T-helper 17 cell (primary cell): ENCODE data around the gene ZBED2. TPM values are rescaled to one million over a fixed set of nuclear protein-coding genes. Genes with fewer than 3 reads are reported as not detected.
A peak's percentile ranks its signal among the peaks of the same experiment; 100 is the strongest.

Experiments
- ATAC-seq: fragments of 150-1000 bp; cut with Tn5 transposase; 2 replicates; pipeline ENCODE4 v1.10.0; 2021; ENCODE audit warnings: mild to moderate bottlenecking, moderate library complexity
- DNase-seq, 3 donors: peaks; one replicate each; pipeline versions ENCODE4 v3.0.0 to v3.0.0-alpha.2; 2020 to 2021
- H3K9me3 ChIP-seq: one replicate; pipeline ENCODE4 v1.7.0; 2013; ENCODE audit warnings: low read length, mild to moderate bottlenecking; ENCODE audit not compliant: control insufficient read depth, poor library complexity, severe bottlenecking
- H3K27ac Mint-ChIP-seq: one replicate; pipeline ENCODE4 v1.8.0; 2022; ENCODE audit warnings: mild to moderate bottlenecking, moderate library complexity, mixed read lengths
- H3K27me3 Mint-ChIP-seq: one replicate; pipeline ENCODE4 v1.8.0; 2022; ENCODE audit warnings: mixed read lengths
- H3K36me3 Mint-ChIP-seq: one replicate; pipeline ENCODE4 v1.8.0; 2022; ENCODE audit warnings: low read depth, mixed read lengths
- H3K4me1 Mint-ChIP-seq: one replicate; pipeline ENCODE4 v1.8.0; 2022; ENCODE audit warnings: mild to moderate bottlenecking, mixed read lengths
- H3K4me3 Mint-ChIP-seq: one replicate; pipeline ENCODE4 v1.8.0; 2022; ENCODE audit warnings: mild to moderate bottlenecking, moderate library complexity, mixed read lengths
- total RNA-seq, 4 donors: library from RNA in 2 of 4; stranded (reverse) in 2 of 4; gene quantifications; one replicate each; pipeline ENCODE4 v1.2.3 and lab custom pipeline; 2022 to 2026

Gene ZBED2
- total RNA-seq, 2 donors from 2014 or later: 0.12 to 0.13 TPM

DNA sequence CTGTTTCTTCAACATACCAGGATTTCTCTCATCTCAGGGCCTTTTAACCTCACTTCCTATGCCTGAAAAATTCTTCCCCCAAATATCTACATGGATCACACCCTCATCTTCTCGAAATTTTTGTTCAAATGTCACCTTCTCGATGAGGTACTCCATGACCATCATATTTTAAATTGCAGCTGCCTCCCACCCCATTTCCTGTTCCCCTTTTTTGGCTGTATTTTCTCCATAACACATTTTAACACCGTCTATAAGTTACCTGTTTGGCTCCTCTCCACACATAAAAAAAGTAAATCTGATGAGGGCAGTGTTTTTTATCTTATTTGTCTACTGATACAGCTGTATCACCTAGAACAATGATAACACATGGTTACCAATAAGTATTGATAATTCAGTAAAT is 20.7 kb upstream of the ZBED2 start:
- DNase-seq (no peak), ATAC-seq (peak; percentile 4)
- Mint-ChIP-seq H3K4me1 (peaks cover 45% of the 10 kb centered on the region), H3K36me3 (peaks cover 12% of the 10 kb centered on the region), H3K4me3 (peak overlapping the region; percentile 49), H3K27me3 (no peaks in the 10 kb centered on the region), H3K27ac (peak overlapping the region; percentile 96)
- no peaks in the 10 kb centered on the region for H3K9me3 ChIP-seq

GRCh38 chr3:111613294-111613693 is 18.1 kb upstream of the ZBED2 start:
- Mint-ChIP-seq H3K4me1 (peaks cover 60% of the 10 kb centered on the region), H3K27me3 (no peaks in the 10 kb centered on the region), H3K36me3 (peaks cover 15% of the 10 kb centered on the region), H3K4me3 (no peak overlapping the region), H3K27ac (peak overlapping the region; percentile 97)
- ATAC-seq: no peak
- DNase-seq: no peak
- H3K9me3 ChIP-seq: no peaks in the 10 kb centered on the region

DNA sequence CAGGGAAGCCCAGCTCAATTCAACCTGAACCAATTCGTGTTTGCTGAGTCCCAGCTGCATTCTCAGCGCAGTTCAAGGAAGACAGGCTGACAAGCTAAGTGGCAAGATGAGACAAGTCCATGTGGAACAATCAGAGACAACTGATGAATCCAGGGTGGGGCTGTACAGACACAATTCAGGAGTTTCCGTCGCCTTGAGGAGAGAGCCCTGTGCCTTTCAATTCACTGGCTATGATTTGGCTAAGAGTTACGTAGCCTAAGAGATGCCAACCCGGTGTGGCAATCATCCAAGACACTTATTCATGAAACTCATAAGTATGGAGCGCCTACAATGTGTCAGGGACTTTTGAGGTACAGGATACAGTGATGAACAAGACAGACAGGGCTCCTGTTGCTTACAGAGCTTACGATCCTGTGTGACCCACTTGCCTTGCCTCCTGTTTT is 15.5 kb upstream of the ZBED2 start:
- H3K4me3 Mint-ChIP-seq: peak overlapping the region; percentile 91
- H3K4me1 Mint-ChIP-seq: peaks cover 57% of the 10 kb centered on the region
- peak overlapping the region; percentile 97 for H3K27ac Mint-ChIP-seq
- H3K9me3 ChIP-seq: no peaks in the 10 kb centered on the region
- peaks cover 17% of the 10 kb centered on the region for H3K36me3 Mint-ChIP-seq
- H3K27me3 Mint-ChIP-seq: no peaks in the 10 kb centered on the region
- peak; percentile 53 for ATAC-seq
- DNase-seq: no peak

- no peaks in the 10 kb centered on the region for H3K27me3 Mint-ChIP-seq
- DNase-seq: no peak
- no peaks in the 10 kb centered on the region for H3K9me3 ChIP-seq
- H3K27ac Mint-ChIP-seq: peak overlapping the region; percentile 97
- peak; percentile 95 for ATAC-seq
- peak overlapping the region; percentile 91 for H3K4me3 Mint-ChIP-seq
- H3K36me3 Mint-ChIP-seq: peaks cover 17% of the 10 kb centered on the region
- H3K4me1 Mint-ChIP-seq: peaks cover 56% of the 10 kb centered on the region
Observed at GRCh38 chr3:111610189-111610588, 15.0 kb upstream of the ZBED2 start.

DNA sequence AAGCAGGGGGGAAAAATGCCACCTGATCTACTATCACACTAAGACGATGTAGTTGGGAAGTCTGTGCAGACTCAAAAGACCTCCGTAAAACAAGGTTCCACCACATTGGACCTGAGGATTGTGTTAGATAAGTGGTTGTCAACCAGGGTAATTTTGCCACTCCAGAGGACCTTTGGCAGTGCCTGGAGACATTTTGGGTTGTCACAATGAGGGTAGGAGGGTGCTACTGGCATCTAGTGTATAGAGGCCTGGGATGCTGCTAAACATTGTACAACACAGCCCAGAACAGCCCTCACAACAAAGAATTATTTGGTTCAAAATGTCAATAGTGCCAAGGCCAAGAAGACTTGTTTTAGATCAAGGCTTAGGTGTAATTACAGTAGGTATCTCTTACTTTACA is 14.6 kb upstream of the ZBED2 start:
- Mint-ChIP-seq H3K36me3 (peaks cover 13% of the 10 kb centered on the region), H3K4me1 (peaks cover 54% of the 10 kb centered on the region), H3K4me3 (no peak overlapping the region), H3K27me3 (no peaks in the 10 kb centered on the region), H3K27ac (peak overlapping the region; percentile 97)
- ATAC-seq (peak; percentile 32), DNase-seq (no peak)
- no peaks in the 10 kb centered on the region for H3K9me3 ChIP-seq

GRCh38 chr3:111608383-111608782 is 13.2 kb upstream of the ZBED2 start:
- ATAC-seq (no peak), DNase-seq (no peak)
- H3K27ac Mint-ChIP-seq: peak overlapping the region; percentile 97
- peaks cover 11% of the 10 kb centered on the region for H3K36me3 Mint-ChIP-seq
- no peaks in the 10 kb centered on the region for H3K27me3 Mint-ChIP-seq
- no peaks in the 10 kb centered on the region for H3K9me3 ChIP-seq
- no peak overlapping the region for H3K4me3 Mint-ChIP-seq
- peaks cover 59% of the 10 kb centered on the region for H3K4me1 Mint-ChIP-seq

GRCh38 chr3:111607240-111607920 is 12.2 kb upstream of the ZBED2 start:
- peak overlapping the region; percentile 97 for H3K27ac Mint-ChIP-seq
- no peak for DNase-seq
- peaks cover 5% of the 10 kb centered on the region for H3K36me3 Mint-ChIP-seq
- H3K9me3 ChIP-seq: no peaks in the 10 kb centered on the region
- H3K4me1 Mint-ChIP-seq: peaks cover 56% of the 10 kb centered on the region
- no peaks in the 10 kb centered on the region for H3K27me3 Mint-ChIP-seq
- no peak for ATAC-seq
- no peak overlapping the region for H3K4me3 Mint-ChIP-seq

GRCh38 chr3:111605493-111605892 is 10.3 kb upstream of the ZBED2 start:
- H3K4me1 Mint-ChIP-seq: peaks cover 40% of the 10 kb centered on the region
- no peaks in the 10 kb centered on the region for H3K27me3 Mint-ChIP-seq
- H3K27ac Mint-ChIP-seq: peak overlapping the region; percentile 61
- no peaks in the 10 kb centered on the region for H3K9me3 ChIP-seq
- ATAC-seq (no peak), DNase-seq (no peak)
- no peak overlapping the region for H3K4me3 Mint-ChIP-seq
- peaks cover 7% of the 10 kb centered on the region for H3K36me3 Mint-ChIP-seq

DNA sequence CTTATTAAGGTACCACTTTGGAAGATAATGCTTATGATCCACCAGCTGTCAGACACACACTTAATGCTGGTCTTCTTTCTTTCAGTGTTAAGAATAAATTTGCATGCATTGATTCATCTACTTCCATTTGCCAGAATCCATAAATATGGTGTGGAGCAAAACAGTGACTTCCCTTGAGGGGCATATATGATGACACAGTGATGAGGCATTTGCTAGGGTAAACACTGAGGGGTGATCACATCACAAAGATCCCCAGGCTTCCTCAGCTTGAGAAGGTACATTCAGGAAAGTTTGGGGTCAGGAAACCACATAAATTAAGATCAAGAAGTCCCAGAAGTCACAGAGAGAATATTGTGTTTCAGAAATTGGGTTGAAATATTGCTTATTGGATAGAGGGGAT is 9.9 kb upstream of the ZBED2 start:
- Mint-ChIP-seq H3K4me1 (peaks cover 37% of the 10 kb centered on the region), H3K4me3 (peak overlapping the region; percentile 8), H3K27me3 (no peaks in the 10 kb centered on the region), H3K27ac (peak overlapping the region; percentile 61), H3K36me3 (peaks cover 5% of the 10 kb centered on the region)
- ATAC-seq (no peak), DNase-seq (no peak)
- H3K9me3 ChIP-seq: no peaks in the 10 kb centered on the region

DNA sequence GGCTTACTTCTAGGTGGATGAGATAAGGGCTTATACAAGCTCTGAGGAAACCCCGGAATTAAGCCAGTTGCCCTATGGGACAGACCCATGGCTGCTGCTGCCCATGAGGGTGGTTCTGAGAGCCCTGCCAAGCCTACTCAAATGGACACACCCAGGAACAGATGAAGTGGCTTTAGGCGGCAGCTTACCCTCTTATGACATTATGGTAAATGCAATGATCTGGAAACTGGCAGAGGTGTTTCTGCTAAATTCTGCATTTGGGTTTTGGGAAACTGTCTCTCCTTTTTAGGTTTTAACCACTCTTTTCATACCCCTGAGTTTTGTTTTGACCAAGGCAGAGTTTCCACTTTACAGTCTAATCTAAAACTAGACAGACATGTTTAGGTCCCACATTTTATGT is 9.0 kb upstream of the ZBED2 start:
- no peak for ATAC-seq
- H3K36me3 Mint-ChIP-seq: peaks cover 8% of the 10 kb centered on the region
- H3K27me3 Mint-ChIP-seq: no peaks in the 10 kb centered on the region
- peak overlapping the region; percentile 61 for H3K27ac Mint-ChIP-seq
- DNase-seq: no peak
- no peak overlapping the region for H3K4me3 Mint-ChIP-seq
- H3K4me1 Mint-ChIP-seq: peaks cover 36% of the 10 kb centered on the region
- H3K9me3 ChIP-seq: no peaks in the 10 kb centered on the region

GRCh38 chr3:111603679-111604078 is 8.5 kb upstream of the ZBED2 start:
- Mint-ChIP-seq H3K4me1 (peaks cover 33% of the 10 kb centered on the region), H3K4me3 (no peak overlapping the region), H3K36me3 (peaks cover 8% of the 10 kb centered on the region), H3K27ac (peak overlapping the region; percentile 61), H3K27me3 (no peaks in the 10 kb centered on the region)
- no peaks in the 10 kb centered on the region for H3K9me3 ChIP-seq
- ATAC-seq (no peak), DNase-seq (no peak)

- Mint-ChIP-seq H3K27ac (no peak overlapping the region), H3K4me1 (peaks cover 26% of the 10 kb centered on the region), H3K36me3 (peaks cover 8% of the 10 kb centered on the region), H3K4me3 (no peak overlapping the region), H3K27me3 (no peaks in the 10 kb centered on the region)
- no peak for DNase-seq
- H3K9me3 ChIP-seq: no peaks in the 10 kb centered on the region
- no peak for ATAC-seq
Observed at GRCh38 chr3:111601810-111602209, 6.7 kb upstream of the ZBED2 start.

- Mint-ChIP-seq H3K27me3 (no peaks in the 10 kb centered on the region), H3K4me1 (peaks cover 29% of the 10 kb centered on the region), H3K36me3 (peaks cover 11% of the 10 kb centered on the region), H3K27ac (peak overlapping the region; percentile 14), H3K4me3 (no peak overlapping the region)
- H3K9me3 ChIP-seq: no peaks in the 10 kb centered on the region
- no peak for DNase-seq
- ATAC-seq: no peak
Observed at GRCh38 chr3:111598552-111598951, 3.4 kb upstream of the ZBED2 start.

- Mint-ChIP-seq H3K36me3 (peaks cover 11% of the 10 kb centered on the region), H3K27me3 (no peaks in the 10 kb centered on the region), H3K4me3 (no peak overlapping the region), H3K4me1 (peaks cover 27% of the 10 kb centered on the region), H3K27ac (peak overlapping the region; percentile 14)
- DNase-seq (no peak), ATAC-seq (no peak)
- H3K9me3 ChIP-seq: no peaks in the 10 kb centered on the region
Observed at GRCh38 chr3:111598139-111598538, 3.0 kb upstream of the ZBED2 start.
